ENCODE results near the gene CLCN6. TPM values are rescaled to one million over a fixed set of nuclear protein-coding genes. Genes with fewer than 3 reads are reported as not detected.

Gene CLCN6
- polyA plus RNA-seq, 1 donor (not counting 4 experiments of a cell fraction or from before 2014, with no cell fraction given) = 7.4 TPM

DNA sequence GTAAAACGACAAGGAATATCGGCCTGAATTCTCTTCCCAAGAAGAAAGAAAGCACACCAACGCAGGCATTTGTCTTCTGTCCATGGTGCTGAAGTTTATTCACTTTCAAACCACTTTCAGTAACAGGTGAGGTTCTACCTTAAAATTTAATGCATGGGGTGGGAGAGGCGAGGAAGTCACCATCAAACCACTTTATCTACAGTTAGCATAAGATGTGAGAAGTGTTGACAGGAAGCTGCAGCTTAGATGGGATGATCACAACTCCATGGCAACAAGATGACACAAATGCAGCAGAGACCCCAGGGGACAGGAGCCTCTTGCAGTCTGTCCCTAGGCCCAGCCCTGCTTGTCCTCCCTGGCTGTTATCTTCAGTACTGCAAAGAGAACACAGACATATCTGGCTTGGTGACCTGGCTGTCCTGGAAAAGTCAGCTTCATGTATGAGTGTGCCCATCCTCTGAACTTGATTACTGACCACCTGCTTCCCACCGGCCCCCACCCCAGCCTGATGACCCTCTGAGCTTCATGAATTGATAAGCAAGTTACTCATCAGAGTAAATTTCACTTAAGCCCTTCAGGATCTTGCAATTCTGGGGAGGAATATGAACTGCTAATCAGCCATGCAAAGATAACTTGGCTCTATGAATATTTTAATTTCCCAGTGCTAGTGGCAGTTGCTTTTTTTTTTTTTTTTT, 39.8 kb downstream of the CLCN6 start:
- Histone ChIP-seq H3K4me3 (ENCODE audit: control insufficient read depth in 2 of 3, extremely low read depth in 1 of 3, insufficient read depth in 2 of 3, low read depth in 1 of 3, low read length in 3 of 3) (no peak overlapping the region), H3K4me1 (ENCODE audit: control insufficient read depth, extremely low read depth, insufficient read depth, low read length) (no peaks in the 10 kb centered on the region), H4K20me1 (ENCODE audit: control insufficient read depth, extremely low read depth, insufficient read depth, low read length) (peaks cover 2% of the 10 kb centered on the region), H3K27me3 (ENCODE audit: control insufficient read depth, extremely low read depth, insufficient read depth, low read length) (no peaks in the 10 kb centered on the region), H3K4me2 (ENCODE audit: control insufficient read depth, extremely low read depth, insufficient read depth, low read depth, low read length) (no peak overlapping the region), H2AFZ (ENCODE audit: control insufficient read depth, low read length) (no peak overlapping the region), H3K9ac (ENCODE audit: control insufficient read depth, extremely low read depth, insufficient read depth, low read length) (no peak overlapping the region), H3K27ac (ENCODE audit: control insufficient read depth, insufficient read depth, low read length) (no peak overlapping the region), H3K9me1 (ENCODE audit: control insufficient read depth, extremely low read depth, insufficient read depth, low read length) (no peaks in the 10 kb centered on the region), H3K9me3 (ENCODE audit: control insufficient read depth, low read depth, low read length) (no peaks in the 10 kb centered on the region), H3K36me3 (ENCODE audit: control insufficient read depth in 2 of 2, extremely low read depth in 1 of 2, insufficient read depth in 2 of 2, low read length in 2 of 2) (peaks cover 22 to 40% of the 10 kb centered on the region in 2 experiments), H3K79me2 (ENCODE audit: control insufficient read depth, insufficient read depth, low read length) (no peaks in the 10 kb centered on the region)
- dilution Hi-C loops (cut with MboI; ENCODE audit: extremely low pct_ligation_motif_present, low sequenced_read_pairs) = no loop called here
- TF ChIP-seq, protein P1, sequence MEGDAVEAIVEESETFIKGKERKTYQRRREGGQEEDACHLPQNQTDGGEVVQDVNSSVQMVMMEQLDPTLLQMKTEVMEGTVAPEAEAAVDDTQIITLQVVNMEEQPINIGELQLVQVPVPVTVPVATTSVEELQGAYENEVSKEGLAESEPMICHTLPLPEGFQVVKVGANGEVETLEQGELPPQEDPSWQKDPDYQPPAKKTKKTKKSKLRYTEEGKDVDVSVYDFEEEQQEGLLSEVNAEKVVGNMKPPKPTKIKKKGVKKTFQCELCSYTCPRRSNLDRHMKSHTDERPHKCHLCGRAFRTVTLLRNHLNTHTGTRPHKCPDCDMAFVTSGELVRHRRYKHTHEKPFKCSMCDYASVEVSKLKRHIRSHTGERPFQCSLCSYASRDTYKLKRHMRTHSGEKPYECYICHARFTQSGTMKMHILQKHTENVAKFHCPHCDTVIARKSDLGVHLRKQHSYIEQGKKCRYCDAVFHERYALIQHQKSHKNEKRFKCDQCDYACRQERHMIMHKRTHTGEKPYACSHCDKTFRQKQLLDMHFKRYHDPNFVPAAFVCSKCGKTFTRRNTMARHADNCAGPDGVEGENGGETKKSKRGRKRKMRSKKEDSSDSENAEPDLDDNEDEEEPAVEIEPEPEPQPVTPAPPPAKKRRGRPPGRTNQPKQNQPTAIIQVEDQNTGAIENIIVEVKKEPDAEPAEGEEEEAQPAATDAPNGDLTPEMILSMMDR (optimal IDR thresholded peaks at IDR 0.05 in 1 of 3, IDR thresholded peaks at IDR 0.05 in 1 of 3, conservative IDR thresholded peaks at IDR 0.05 in 1 of 3; ENCODE audit: extremely low read depth in 1 of 3, insufficient read depth in 2 of 3, low read length in 3 of 3) = no peak
- FAIRE-seq = no peak
- no peak for DNase-seq (ENCODE audit: low read depth, low spot score)

DNA sequence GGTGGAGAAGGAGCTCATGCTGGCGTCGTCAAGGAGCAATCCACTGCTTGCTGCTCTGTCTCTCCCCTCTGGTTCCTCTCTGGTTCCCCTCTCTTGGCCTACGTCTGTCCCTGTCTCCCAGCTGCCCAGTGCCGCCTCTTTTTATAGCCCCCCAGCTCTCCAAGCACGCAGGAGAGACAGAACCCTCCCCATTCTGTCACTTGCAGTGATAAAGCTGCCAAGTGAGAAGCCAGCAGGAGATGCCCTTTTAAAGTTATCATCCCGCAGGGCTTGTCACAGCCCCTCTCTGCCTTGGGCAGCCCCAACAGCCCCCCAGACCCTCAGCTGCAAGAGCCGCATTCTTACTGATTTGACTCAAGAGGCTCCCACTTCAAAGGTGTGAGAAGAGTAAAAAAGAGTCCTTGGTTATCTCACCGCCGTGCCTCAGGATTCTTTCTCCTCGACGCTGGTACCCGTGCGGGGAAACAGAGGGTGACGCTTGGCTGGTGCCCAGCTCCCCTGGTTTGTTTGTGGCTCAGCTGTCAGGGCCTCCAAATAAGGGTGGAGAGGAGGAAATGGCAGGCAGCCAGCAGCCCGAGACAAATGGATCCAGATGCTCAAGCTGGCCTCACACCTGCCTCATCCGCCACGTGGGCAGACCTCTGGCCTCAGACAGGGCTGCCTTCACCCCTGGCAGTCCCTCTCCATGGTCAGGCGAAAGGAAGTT, 41.8 kb downstream of the CLCN6 start, which contains the start of gene NPPA:
NPPA (minus strand) TSS at position 117 of the 706 bp plus-strand sequence; CDS start at position 18, 99 bp downstream.
- dilution Hi-C loops (cut with MboI; ENCODE audit: extremely low pct_ligation_motif_present, low sequenced_read_pairs) = no loop called here
- Histone ChIP-seq H3K4me2 (ENCODE audit: control insufficient read depth, extremely low read depth, insufficient read depth, low read depth, low read length) (no peak within 1 kb of the TSS), H3K79me2 (ENCODE audit: control insufficient read depth, insufficient read depth, low read length) (no peaks in the 10 kb centered on the region), H3K9me1 (ENCODE audit: control insufficient read depth, extremely low read depth, insufficient read depth, low read length) (no peaks in the 10 kb centered on the region), H2AFZ (ENCODE audit: control insufficient read depth, low read length) (no peak within 1 kb of the TSS), H3K27ac (ENCODE audit: control insufficient read depth, insufficient read depth, low read length) (no peak within 1 kb of the TSS), H3K27me3 (ENCODE audit: control insufficient read depth, extremely low read depth, insufficient read depth, low read length) (no peaks in the 10 kb centered on the region), H3K9ac (ENCODE audit: control insufficient read depth, extremely low read depth, insufficient read depth, low read length) (no peak within 1 kb of the TSS), H4K20me1 (ENCODE audit: control insufficient read depth, extremely low read depth, insufficient read depth, low read length) (peaks cover 2% of the 10 kb centered on the region), H3K9me3 (ENCODE audit: control insufficient read depth, low read depth, low read length) (no peaks in the 10 kb centered on the region), H3K36me3 (ENCODE audit: control insufficient read depth in 2 of 2, extremely low read depth in 1 of 2, insufficient read depth in 2 of 2, low read length in 2 of 2) (peaks cover 10 to 22% of the 10 kb centered on the region in 2 experiments), H3K4me3 (ENCODE audit: control insufficient read depth in 2 of 3, extremely low read depth in 1 of 3, insufficient read depth in 2 of 3, low read depth in 1 of 3, low read length in 3 of 3) (no peak within 1 kb of the TSS), H3K4me1 (ENCODE audit: control insufficient read depth, extremely low read depth, insufficient read depth, low read length) (no peaks in the 10 kb centered on the region)
- no peak for FAIRE-seq
- TF ChIP-seq, protein P1 (optimal IDR thresholded peaks at IDR 0.05 in 1 of 3, IDR thresholded peaks at IDR 0.05 in 1 of 3, conservative IDR thresholded peaks at IDR 0.05 in 1 of 3; ENCODE audit: extremely low read depth in 1 of 3, insufficient read depth in 2 of 3, low read length in 3 of 3) = no peak
- no peak for TF ChIP-seq EZH2 (IDR thresholded peaks at IDR 0.05; ENCODE audit: low read length)
- no peak for DNase-seq (ENCODE audit: low read depth, low spot score)

Data from keratinocyte (primary cell).